HEK293 (cell line): ENCODE results near the gene RCL1.

ENCODE experiments used
- CTCF ChIA-PET: fragments of 350-600 bp; formaldehyde crosslinking; extraction: SDS; loops from one replicate; lab custom pipeline; 2021; ENCODE audit warnings: antibody characterized with exemption; lab: Yijun Ruan, JAX
- POLR2A ChIA-PET: fragments of 300-600 bp; formaldehyde crosslinking; extraction: SDS; loops from one replicate; lab custom pipeline; 2020; ENCODE audit warnings: antibody characterized with exemption, inconsistent platforms; lab: Yijun Ruan, JAX
- H3K27ac ChIP-seq: fragments of 200-500 bp; sonication (Bioruptor generic); 2 replicates; pipeline ENCODE4 v1.5.1; 2014; ENCODE audit warnings: low read depth, low read length, control low read depth, inconsistent platforms; ENCODE audit errors: extremely low read depth
- H3K36me3 ChIP-seq, 2 experiments: fragments of 200-500 bp in 1 of 2; sonication (Bioruptor generic) in 1 of 2; 1 replicate in 1 of 2; 2 replicates in 1 of 2; pipeline ENCODE4 v1.5.1; 2014 to 2017; ENCODE audit warnings: inconsistent platforms in 2 of 2, low read length in 2 of 2; ENCODE audit not compliant: control insufficient read depth in 2 of 2, insufficient read depth in 1 of 2
- H3K4me1 ChIP-seq: fragments of 200-500 bp; sonication (Bioruptor generic); 2 replicates; pipeline ENCODE4 v1.5.1; 2014; ENCODE audit warnings: mild to moderate bottlenecking, low read length, inconsistent platforms; ENCODE audit not compliant: control insufficient read depth, insufficient read depth
- H3K4me3 ChIP-seq: 2 replicates; pipeline ENCODE4 v1.5.1; 2011; ENCODE audit warnings: low read depth, mild to moderate bottlenecking, control low read depth, low read length, moderate library complexity
- H3K9me3 ChIP-seq: fragments of 200-500 bp; sonication (Bioruptor generic); 2 replicates; pipeline ENCODE4 v1.5.1; 2014; ENCODE audit warnings: low read depth, low read length, inconsistent platforms; ENCODE audit not compliant: control insufficient read depth, insufficient read depth
- HOXC10 ChIP-seq: sonication (generic); formaldehyde crosslinking; IDR thresholded peaks from 2 replicates; pipeline ENCODE4 v1.8.1; 2023; ENCODE audit warnings: mild to moderate bottlenecking, missing genetic modification reagents
- KLF9 ChIP-seq: fragments of 450-650 bp; formaldehyde crosslinking; IDR thresholded peaks from 2 replicates; pipeline ENCODE4 v1.5.1; 2016; ENCODE audit warnings: missing biosample characterization, missing genetic modification characterization, low read depth
- MEIS1 ChIP-seq: sonication (generic); formaldehyde crosslinking; IDR thresholded peaks from 2 replicates; pipeline ENCODE4 v1.8.1; 2022; ENCODE audit warnings: missing genetic modification reagents, mild to moderate bottlenecking, borderline replicate concordance
- SCRT2 ChIP-seq: fragments of 450-650 bp; formaldehyde crosslinking; IDR thresholded peaks from 2 replicates; pipeline ENCODE4 v1.5.1; 2016; ENCODE audit warnings: missing biosample characterization, missing genetic modification characterization
- SP7 ChIP-seq: fragments of 450-650 bp; formaldehyde crosslinking; IDR thresholded peaks from 2 replicates; pipeline ENCODE4 v1.5.1; 2016; ENCODE audit warnings: missing biosample characterization, missing genetic modification characterization
- ZNF112 ChIP-seq: fragments of 450-650 bp; formaldehyde crosslinking; IDR thresholded peaks from 2 replicates; pipeline ENCODE4 v1.5.0; 2017; ENCODE audit warnings: missing biosample characterization, missing genetic modification characterization
- ZNF26 ChIP-seq: fragments of 450-650 bp; formaldehyde crosslinking; IDR thresholded peaks from 2 replicates; pipeline ENCODE4 v1.5.1; 2016; ENCODE audit warnings: missing biosample characterization, missing genetic modification characterization
- ZNF37A ChIP-seq: fragments of 450-650 bp; IDR thresholded peaks from 2 replicates; pipeline ENCODE4 v1.5.1; 2018; ENCODE audit warnings: missing biosample characterization, missing genetic modification characterization
- ZNF513 ChIP-seq: fragments of 450-650 bp; IDR thresholded peaks from 2 replicates; pipeline ENCODE4 v1.5.1; 2018; ENCODE audit warnings: missing biosample characterization, missing genetic modification characterization
- ZNF791 ChIP-seq: fragments of 450-650 bp; formaldehyde crosslinking; IDR thresholded peaks from 2 replicates; pipeline ENCODE4 v1.5.1; 2016; ENCODE audit warnings: missing biosample characterization, missing genetic modification characterization
- TF ChIP-seq, protein P1 (sequence below): fragments of 450-650 bp; formaldehyde crosslinking; IDR thresholded peaks from 2 replicates; pipeline ENCODE4 v1.5.1; 2016; ENCODE audit warnings: missing biosample characterization, missing genetic modification characterization
- TF ChIP-seq, protein P2 (sequence below): fragments of 450-650 bp; formaldehyde crosslinking; IDR thresholded peaks from 2 replicates; pipeline ENCODE4 v1.5.1; 2017; ENCODE audit warnings: missing biosample characterization, missing genetic modification characterization
- TF ChIP-seq, protein P3 (sequence below): fragments of 450-650 bp; formaldehyde crosslinking; IDR thresholded peaks from 2 replicates; pipeline ENCODE4 v1.5.1; 2016; ENCODE audit warnings: missing biosample characterization, missing genetic modification characterization
- TF ChIP-seq, protein P4 (sequence below): fragments of 450-650 bp; IDR thresholded peaks from 2 replicates; pipeline ENCODE4 v1.5.1; 2018; ENCODE audit warnings: missing biosample characterization, mild to moderate bottlenecking, missing genetic modification characterization
- TF ChIP-seq, protein P5 (sequence below): fragments of 450-650 bp; formaldehyde crosslinking; IDR thresholded peaks from 2 replicates; pipeline ENCODE4 v1.5.1; 2017; ENCODE audit warnings: missing biosample characterization, missing genetic modification characterization

Gene RCL1

DNA sequence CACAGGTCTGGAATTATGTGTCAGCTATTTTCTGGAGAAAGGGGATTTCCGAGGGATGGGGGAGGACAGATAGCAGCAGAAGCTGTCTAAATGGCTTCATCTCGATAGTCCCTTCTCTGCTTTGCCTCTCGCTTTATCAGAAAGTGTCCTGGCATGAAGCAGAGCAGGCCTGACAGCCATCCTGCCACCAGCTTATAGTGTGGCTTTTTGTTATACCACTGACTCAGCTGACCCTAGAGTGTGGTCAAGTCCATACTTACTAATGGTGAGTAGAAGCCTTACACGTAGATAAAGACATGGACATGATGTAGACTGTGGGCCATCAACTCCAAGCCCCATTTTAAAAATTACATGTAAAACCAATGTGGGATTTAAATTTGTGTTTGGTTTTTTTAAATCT is 50.0 kb downstream of the RCL1 start:
- H3K36me3 ChIP-seq = peaks cover 5 to 65% of the 10 kb centered on the region in 2 experiments; a peak in 2 of 3 replicates
- TF ChIP-seq ZNF513 (tag by site-specific recombination) (no peak), SCRT2 (tag by site-specific recombination) (no peak), ZNF112 (tag by site-specific recombination) (no peak), ZNF791 (tag by site-specific recombination) (no peak), MEIS1 (no peak), ZNF26 (tag by site-specific recombination) (no peak)
- TF ChIP-seq, protein P1, sequence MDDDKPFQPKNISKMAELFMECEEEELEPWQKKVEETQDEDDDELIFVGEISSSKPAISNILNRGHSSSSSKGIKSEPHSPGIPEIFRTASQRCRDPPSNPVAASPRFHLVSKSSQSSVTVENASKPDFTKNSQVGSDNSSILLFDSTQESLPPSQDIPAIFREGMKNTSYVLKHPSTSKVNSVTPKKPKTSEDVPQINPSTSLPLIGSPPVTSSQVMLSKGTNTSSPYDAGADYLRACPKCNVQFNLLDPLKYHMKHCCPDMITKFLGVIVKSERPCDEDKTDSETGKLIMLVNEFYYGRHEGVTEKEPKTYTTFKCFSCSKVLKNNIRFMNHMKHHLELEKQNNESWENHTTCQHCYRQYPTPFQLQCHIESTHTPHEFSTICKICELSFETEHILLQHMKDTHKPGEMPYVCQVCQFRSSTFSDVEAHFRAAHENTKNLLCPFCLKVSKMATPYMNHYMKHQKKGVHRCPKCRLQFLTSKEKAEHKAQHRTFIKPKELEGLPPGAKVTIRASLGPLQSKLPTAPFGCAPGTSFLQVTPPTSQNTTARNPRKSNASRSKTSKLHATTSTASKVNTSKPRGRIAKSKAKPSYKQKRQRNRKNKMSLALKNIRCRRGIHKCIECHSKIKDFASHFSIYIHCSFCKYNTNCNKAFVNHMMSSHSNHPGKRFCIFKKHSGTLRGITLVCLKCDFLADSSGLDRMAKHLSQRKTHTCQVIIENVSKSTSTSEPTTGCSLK (tag by site-specific recombination) = no peak
- TF ChIP-seq, protein P2, sequence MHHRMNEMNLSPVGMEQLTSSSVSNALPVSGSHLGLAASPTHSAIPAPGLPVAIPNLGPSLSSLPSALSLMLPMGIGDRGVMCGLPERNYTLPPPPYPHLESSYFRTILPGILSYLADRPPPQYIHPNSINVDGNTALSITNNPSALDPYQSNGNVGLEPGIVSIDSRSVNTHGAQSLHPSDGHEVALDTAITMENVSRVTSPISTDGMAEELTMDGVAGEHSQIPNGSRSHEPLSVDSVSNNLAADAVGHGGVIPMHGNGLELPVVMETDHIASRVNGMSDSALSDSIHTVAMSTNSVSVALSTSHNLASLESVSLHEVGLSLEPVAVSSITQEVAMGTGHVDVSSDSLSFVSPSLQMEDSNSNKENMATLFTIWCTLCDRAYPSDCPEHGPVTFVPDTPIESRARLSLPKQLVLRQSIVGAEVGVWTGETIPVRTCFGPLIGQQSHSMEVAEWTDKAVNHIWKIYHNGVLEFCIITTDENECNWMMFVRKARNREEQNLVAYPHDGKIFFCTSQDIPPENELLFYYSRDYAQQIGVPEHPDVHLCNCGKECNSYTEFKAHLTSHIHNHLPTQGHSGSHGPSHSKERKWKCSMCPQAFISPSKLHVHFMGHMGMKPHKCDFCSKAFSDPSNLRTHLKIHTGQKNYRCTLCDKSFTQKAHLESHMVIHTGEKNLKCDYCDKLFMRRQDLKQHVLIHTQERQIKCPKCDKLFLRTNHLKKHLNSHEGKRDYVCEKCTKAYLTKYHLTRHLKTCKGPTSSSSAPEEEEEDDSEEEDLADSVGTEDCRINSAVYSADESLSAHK (tag by site-specific recombination) = no peak
- TF ChIP-seq, protein P3, sequence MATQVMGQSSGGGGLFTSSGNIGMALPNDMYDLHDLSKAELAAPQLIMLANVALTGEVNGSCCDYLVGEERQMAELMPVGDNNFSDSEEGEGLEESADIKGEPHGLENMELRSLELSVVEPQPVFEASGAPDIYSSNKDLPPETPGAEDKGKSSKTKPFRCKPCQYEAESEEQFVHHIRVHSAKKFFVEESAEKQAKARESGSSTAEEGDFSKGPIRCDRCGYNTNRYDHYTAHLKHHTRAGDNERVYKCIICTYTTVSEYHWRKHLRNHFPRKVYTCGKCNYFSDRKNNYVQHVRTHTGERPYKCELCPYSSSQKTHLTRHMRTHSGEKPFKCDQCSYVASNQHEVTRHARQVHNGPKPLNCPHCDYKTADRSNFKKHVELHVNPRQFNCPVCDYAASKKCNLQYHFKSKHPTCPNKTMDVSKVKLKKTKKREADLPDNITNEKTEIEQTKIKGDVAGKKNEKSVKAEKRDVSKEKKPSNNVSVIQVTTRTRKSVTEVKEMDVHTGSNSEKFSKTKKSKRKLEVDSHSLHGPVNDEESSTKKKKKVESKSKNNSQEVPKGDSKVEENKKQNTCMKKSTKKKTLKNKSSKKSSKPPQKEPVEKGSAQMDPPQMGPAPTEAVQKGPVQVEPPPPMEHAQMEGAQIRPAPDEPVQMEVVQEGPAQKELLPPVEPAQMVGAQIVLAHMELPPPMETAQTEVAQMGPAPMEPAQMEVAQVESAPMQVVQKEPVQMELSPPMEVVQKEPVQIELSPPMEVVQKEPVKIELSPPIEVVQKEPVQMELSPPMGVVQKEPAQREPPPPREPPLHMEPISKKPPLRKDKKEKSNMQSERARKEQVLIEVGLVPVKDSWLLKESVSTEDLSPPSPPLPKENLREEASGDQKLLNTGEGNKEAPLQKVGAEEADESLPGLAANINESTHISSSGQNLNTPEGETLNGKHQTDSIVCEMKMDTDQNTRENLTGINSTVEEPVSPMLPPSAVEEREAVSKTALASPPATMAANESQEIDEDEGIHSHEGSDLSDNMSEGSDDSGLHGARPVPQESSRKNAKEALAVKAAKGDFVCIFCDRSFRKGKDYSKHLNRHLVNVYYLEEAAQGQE (tag by site-specific recombination) = no peak
- H3K27ac ChIP-seq = no peak overlapping the region
- H3K4me3 ChIP-seq = no peak overlapping the region
- ChIA-PET POLR2A (interaction anchor here (0.6 kb wide), 1 partner anchor 12 kb away, joined by 5 read pairs; no protein-coding TSS in a partner anchor), CTCF (no interaction called here)
- no peaks in the 10 kb centered on the region for H3K9me3 ChIP-seq
- H3K4me1 ChIP-seq = no peaks in the 10 kb centered on the region

DNA sequence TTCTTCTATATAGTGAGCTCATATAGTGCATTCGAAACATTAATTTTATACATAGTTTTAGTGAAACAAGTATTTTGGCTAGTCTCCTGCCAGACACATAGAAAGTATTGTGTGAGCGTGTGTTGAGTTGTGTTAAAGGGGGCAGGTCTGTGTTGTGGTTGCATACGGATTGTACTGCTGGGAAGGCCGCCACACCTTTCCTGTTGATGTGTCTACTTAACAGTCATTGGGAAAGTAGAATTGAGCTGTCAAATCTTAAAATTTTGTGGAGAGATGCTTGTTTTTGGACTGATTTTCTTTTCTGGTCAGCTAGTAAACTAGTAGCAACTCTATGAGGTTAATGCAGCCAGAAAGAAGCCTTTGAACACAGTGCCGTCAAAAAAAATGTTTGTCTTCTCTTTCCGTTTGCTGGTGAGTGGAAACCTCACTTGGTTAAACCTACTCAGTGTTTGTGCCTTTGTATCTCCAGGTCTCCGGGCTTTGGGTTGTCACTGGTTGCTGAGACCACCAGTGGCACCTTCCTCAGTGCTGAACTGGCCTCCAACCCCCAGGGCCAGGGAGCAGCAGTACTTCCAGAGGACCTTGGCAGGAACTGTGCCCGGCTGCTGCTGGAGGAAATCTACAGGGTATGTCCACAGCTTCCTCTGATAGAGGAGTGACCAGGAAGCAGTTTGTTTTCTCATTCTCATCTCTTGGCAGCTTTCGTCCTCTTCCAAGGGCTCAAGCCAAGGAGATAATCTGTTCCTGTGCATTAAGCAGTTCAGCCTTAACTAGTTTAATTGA is 51.5 kb downstream of the RCL1 start:
- Histone ChIP-seq H3K9me3 (no peaks in the 10 kb centered on the region), H3K36me3 (peaks cover 5 to 61% of the 10 kb centered on the region in 2 experiments; a peak in 2 of 3 replicates), H3K27ac (no peak overlapping the region), H3K4me3 (no peak overlapping the region), H3K4me1 (no peaks in the 10 kb centered on the region)
- CTCF ChIA-PET = interaction anchor here (0.6 to 1.4 kb wide), 2 partner anchors 11 to 47 kb away, joined by 3 to 5 read pairs; no protein-coding TSS in a partner anchor
- POLR2A ChIA-PET = no interaction called here
- TF ChIP-seq ZNF37A (tag by site-specific recombination) = no peak
- no peak for TF ChIP-seq KLF9 (tag by site-specific recombination)
- TF ChIP-seq, protein P4, sequence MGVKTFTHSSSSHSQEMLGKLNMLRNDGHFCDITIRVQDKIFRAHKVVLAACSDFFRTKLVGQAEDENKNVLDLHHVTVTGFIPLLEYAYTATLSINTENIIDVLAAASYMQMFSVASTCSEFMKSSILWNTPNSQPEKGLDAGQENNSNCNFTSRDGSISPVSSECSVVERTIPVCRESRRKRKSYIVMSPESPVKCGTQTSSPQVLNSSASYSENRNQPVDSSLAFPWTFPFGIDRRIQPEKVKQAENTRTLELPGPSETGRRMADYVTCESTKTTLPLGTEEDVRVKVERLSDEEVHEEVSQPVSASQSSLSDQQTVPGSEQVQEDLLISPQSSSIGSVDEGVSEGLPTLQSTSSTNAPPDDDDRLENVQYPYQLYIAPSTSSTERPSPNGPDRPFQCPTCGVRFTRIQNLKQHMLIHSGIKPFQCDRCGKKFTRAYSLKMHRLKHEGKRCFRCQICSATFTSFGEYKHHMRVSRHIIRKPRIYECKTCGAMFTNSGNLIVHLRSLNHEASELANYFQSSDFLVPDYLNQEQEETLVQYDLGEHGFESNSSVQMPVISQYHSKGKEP (tag by site-specific recombination) = no peak
- TF ChIP-seq, protein P5, sequence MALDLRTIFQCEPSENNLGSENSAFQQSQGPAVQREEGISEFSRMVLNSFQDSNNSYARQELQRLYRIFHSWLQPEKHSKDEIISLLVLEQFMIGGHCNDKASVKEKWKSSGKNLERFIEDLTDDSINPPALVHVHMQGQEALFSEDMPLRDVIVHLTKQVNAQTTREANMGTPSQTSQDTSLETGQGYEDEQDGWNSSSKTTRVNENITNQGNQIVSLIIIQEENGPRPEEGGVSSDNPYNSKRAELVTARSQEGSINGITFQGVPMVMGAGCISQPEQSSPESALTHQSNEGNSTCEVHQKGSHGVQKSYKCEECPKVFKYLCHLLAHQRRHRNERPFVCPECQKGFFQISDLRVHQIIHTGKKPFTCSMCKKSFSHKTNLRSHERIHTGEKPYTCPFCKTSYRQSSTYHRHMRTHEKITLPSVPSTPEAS = no peak
- no peak for TF ChIP-seq SP7 (tag by site-specific recombination)
- TF ChIP-seq HOXC10 (CRISPR knock-in tag) = no peak
